ENCODE measurements around the gene PLA2G4B. TPM values are rescaled to one million over a fixed set of nuclear protein-coding genes. Genes with fewer than 3 reads are reported as not detected.

The PLA2G4B gene
- total and polyA plus RNA-seq, 9 donors: 4.8 to 17.5 (median 10.6) TPM

DNA sequence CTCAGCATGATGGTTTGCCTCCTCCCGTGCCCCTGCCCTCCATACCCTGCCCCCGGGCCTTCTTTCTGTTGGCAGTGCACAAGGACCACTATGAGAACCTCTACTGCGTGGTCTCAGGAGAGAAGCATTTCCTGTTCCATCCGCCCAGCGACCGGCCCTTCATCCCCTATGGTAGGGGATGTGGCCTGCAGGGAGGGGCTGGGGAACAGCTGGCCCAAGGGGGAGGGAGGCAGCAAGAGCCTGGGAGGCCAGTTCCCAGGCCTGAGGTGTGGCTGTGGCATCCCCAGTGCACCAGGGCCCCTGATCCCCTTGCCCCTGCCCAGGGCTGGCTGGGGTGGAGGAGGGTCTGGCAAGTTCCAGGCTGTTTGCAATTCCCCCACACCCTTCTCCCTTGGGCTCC is 2.6 kb upstream of the PLA2G4B start:
- TF ChIP-seq, protein P1, sequence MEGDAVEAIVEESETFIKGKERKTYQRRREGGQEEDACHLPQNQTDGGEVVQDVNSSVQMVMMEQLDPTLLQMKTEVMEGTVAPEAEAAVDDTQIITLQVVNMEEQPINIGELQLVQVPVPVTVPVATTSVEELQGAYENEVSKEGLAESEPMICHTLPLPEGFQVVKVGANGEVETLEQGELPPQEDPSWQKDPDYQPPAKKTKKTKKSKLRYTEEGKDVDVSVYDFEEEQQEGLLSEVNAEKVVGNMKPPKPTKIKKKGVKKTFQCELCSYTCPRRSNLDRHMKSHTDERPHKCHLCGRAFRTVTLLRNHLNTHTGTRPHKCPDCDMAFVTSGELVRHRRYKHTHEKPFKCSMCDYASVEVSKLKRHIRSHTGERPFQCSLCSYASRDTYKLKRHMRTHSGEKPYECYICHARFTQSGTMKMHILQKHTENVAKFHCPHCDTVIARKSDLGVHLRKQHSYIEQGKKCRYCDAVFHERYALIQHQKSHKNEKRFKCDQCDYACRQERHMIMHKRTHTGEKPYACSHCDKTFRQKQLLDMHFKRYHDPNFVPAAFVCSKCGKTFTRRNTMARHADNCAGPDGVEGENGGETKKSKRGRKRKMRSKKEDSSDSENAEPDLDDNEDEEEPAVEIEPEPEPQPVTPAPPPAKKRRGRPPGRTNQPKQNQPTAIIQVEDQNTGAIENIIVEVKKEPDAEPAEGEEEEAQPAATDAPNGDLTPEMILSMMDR (IDR thresholded peaks at IDR 0.05): no peak
- TF ChIP-seq POLR2A (IDR thresholded peaks at IDR 0.05) (no peak), EP300 (IDR thresholded peaks at IDR 0.05) (no peak)
- Histone ChIP-seq H3K9me3 (no peaks in the 10 kb centered on the region), H3K27me3 (no peaks in the 10 kb centered on the region)

DNA sequence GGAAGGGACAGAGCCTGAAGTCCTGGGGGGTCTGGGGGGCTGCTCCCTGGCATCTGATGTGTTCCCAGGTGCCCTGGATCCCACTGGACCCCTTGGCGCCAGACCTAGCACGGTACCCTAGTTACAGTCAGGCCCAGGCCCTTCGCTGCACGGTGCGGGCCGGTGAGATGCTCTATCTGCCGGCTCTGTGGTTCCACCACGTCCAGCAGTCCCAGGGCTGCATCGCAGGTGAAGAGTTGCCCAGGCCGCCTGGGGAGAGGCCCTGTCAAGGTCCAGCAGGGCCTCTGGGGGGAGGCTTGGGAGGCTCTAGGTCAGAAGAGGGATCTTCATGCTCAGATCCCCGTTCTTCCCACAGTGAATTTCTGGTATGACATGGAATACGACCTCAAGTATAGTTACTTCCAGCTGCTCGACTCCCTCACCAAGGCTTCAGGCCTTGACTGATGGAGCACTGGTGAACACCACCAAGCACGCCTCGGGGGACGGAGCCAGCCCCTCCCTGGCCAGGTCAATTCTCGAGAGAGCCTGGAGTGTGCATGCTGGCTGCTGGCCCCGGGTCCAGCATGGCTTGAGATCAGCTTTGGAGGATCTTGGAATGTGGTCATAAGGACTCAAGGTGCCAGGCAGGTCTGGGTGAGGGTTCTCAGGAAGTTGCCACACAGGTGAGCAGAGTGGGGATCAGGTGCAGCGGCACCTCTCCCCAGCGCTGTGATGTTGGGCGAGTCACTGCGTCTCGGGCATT is 1.8 kb upstream of the PLA2G4B start:
- WGBS, 3 donors: 91 to 94% (median 93%) methylated on average over 22 to 23 of the region's 23 CpGs
- Histone ChIP-seq H3K27ac (no peak overlapping the region), H3K36me3 (no peaks in the 10 kb centered on the region), H3K4me1 (ENCODE audit: insufficient read depth) (no peaks in the 10 kb centered on the region), H3K27me3 (no peaks in the 10 kb centered on the region), H3K4me3 (no peak overlapping the region), H3K9me3 (no peaks in the 10 kb centered on the region)
- TF ChIP-seq EP300 (IDR thresholded peaks at IDR 0.05): no peak
- TF ChIP-seq, protein P1 (IDR thresholded peaks at IDR 0.05): no peak
- TF ChIP-seq POLR2A (IDR thresholded peaks at IDR 0.05): no peak
- no peak for DNase-seq
- intact Hi-C loops (cut with DNase I): no loop called here

More for the DNA sequence above, 2.6 kb upstream of the PLA2G4B start:
- Histone ChIP-seq H3K4me1 (ENCODE audit: insufficient read depth) (no peaks in the 10 kb centered on the region), H3K4me3 (no peak overlapping the region), H3K27ac (no peak overlapping the region), H3K36me3 (no peaks in the 10 kb centered on the region)
- intact Hi-C loops (cut with DNase I): no loop called here
- no peak for DNase-seq
- WGBS, 3 donors: 74 to 84% (median 80%) methylated on average over 6 of the region's 6 CpGs

DNA sequence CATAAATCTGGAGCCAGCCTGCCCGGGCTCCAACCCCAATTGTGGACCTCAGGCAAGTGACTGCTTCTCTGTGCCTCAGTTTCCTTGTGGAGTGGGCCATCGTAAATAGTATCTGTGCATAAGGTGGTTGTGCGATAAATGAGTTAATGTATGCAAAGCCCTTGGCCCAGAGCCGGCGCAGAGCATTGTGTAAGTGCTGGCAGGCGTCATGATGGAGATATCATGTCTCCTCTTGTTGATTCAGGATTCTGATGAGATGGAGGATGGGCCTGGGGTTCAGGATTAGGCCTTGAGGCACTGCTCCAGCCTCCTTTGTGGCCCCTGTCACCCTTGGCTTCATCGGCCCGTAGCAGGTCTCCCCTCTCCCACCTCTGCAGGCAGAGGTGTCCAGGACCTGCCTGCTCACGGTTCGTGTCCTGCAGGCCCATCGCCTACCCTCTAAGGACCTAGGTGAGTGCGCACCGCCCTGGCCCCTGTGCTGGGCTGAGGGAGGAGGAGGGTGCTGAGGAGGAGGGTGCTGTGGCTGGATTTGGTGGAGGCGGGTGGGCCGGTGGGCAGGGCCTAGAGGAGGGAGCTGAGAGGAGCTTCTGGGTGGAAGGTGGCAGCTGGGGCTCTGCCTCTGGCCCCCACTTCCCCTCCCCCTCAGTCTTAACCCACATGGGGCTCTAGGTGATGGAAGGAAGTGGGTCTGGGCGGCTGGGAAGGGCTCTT is 1.3 kb downstream of the PLA2G4B start:
- H3K4me1 ChIP-seq (ENCODE audit: insufficient read depth): no peaks in the 10 kb centered on the region
- intact Hi-C loops (cut with DNase I): loop anchor here in 1 of 4 donors (10.0 kb wide), 1 partner anchor 795 kb away; no protein-coding TSS in a partner anchor
- H3K4me3 ChIP-seq: no peak overlapping the region
- no peak for DNase-seq
- no peaks in the 10 kb centered on the region for H3K27me3 ChIP-seq
- no peaks in the 10 kb centered on the region for H3K36me3 ChIP-seq
- TF ChIP-seq, protein P1 (IDR thresholded peaks at IDR 0.05): no peak
- TF ChIP-seq EP300 (IDR thresholded peaks at IDR 0.05) (no peak), POLR2A (IDR thresholded peaks at IDR 0.05) (no peak)
- 91 to 95% (median 92%) methylated on average over 16 of the region's 16 CpGs for WGBS, 3 donors
- no peak overlapping the region for H3K27ac ChIP-seq
- H3K9me3 ChIP-seq: no peaks in the 10 kb centered on the region

DNA sequence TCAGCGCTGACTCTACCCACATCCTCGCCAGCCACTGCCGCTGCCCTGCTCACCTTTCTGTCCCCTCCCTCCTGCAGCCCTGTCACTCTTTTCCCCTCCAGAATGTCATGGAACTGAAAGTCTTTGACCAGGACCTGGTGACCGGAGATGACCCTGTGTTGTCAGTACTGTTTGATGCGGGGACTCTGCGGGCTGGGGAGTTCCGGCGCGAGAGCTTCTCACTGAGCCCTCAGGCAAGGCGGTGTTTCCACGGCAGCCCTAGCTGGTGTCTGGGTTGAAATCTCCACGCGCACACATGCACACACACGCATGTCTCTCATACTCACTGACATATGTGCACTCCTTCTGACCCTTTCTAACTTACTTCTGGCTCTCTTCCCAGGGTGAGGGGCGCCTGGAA is 2.0 kb downstream of the PLA2G4B start:
- TF ChIP-seq POLR2A (IDR thresholded peaks at IDR 0.05) (no peak), EP300 (IDR thresholded peaks at IDR 0.05) (no peak)
- TF ChIP-seq, protein P1 (IDR thresholded peaks at IDR 0.05): no peak
- DNase-seq: no peak
- Histone ChIP-seq H3K36me3 (no peaks in the 10 kb centered on the region), H3K4me3 (no peak overlapping the region), H3K27me3 (no peaks in the 10 kb centered on the region), H3K4me1 (ENCODE audit: insufficient read depth) (no peaks in the 10 kb centered on the region), H3K27ac (no peak overlapping the region), H3K9me3 (no peaks in the 10 kb centered on the region)
- 83 to 92% (median 90%) methylated on average over 15 of the region's 15 CpGs for WGBS, 3 donors
- intact Hi-C loops (cut with DNase I): loop anchor here in 1 of 4 donors (10.0 kb wide), 1 partner anchor 794 kb away; no protein-coding TSS in a partner anchor
